SK-N-SH treated with all-trans-retinoic acid at 6 μM for 48 hours (cell line): Measurements from ENCODE around the gene KRTAP10-10.
"Not testable (repeated sequence)": the region's sequence is repeated elsewhere in the genome, so short reads cannot be mapped to it uniquely, and the experiment has no call there.

Experiments used
- CSDC2 ChIP-seq: fragments of 250-450 bp; sonication (Bioruptor Pico); IDR thresholded peaks from 2 replicates; pipeline ENCODE4 v1.5.0; 2020; ENCODE audit warnings: mild to moderate bottlenecking, moderate library complexity
- CSRNP3 ChIP-seq: fragments of 250-450 bp; sonication (Bioruptor Pico); IDR thresholded peaks from 2 replicates; pipeline ENCODE4 v1.5.1; 2021; ENCODE audit warnings: mild to moderate bottlenecking, moderate library complexity
- ISL1 ChIP-seq: fragments of 250-450 bp; sonication (Bioruptor Pico); IDR thresholded peaks from 2 replicates; pipeline ENCODE4 v2.1.2; 2022; ENCODE audit warnings: mild to moderate bottlenecking, moderate library complexity
- PATZ1 ChIP-seq: fragments of 250-450 bp; sonication (Bioruptor Pico); IDR thresholded peaks from 2 replicates; pipeline ENCODE4 v1.8.0; 2020; ENCODE audit warnings: mild to moderate bottlenecking, moderate library complexity, borderline replicate concordance
- PPARA ChIP-seq: fragments of 250-450 bp; sonication (Bioruptor Pico); IDR thresholded peaks from 2 replicates; pipeline ENCODE4 v1.5.0; 2020; ENCODE audit warnings: mild to moderate bottlenecking, borderline replicate concordance
- RARB ChIP-seq: fragments of 250-450 bp; sonication (Bioruptor Pico); IDR thresholded peaks from 2 replicates; pipeline ENCODE4 v1.8.0; 2021; ENCODE audit warnings: mild to moderate bottlenecking, moderate library complexity
- TOX ChIP-seq: fragments of 250-450 bp; sonication (Bioruptor Pico); IDR thresholded peaks from 2 replicates; pipeline ENCODE4 v1.8.0; 2021; ENCODE audit warnings: mild to moderate bottlenecking, moderate library complexity, borderline replicate concordance
- ZC3H10 ChIP-seq: fragments of 250-450 bp; sonication (Bioruptor Pico); IDR thresholded peaks from 2 replicates; pipeline ENCODE4 v1.5.1; 2021; ENCODE audit warnings: mild to moderate bottlenecking, moderate library complexity
- ZFP3 ChIP-seq: fragments of 250-450 bp; sonication (Bioruptor Pico); IDR thresholded peaks from 2 replicates; pipeline ENCODE4 v1.5.0; 2020; ENCODE audit warnings: mild to moderate bottlenecking, moderate library complexity
- ZFP30 ChIP-seq: fragments of 450-650 bp; formaldehyde crosslinking; IDR thresholded peaks from 2 replicates; pipeline ENCODE4 v1.5.0; 2022; ENCODE audit warnings: mild to moderate bottlenecking, moderate library complexity

DNA sequence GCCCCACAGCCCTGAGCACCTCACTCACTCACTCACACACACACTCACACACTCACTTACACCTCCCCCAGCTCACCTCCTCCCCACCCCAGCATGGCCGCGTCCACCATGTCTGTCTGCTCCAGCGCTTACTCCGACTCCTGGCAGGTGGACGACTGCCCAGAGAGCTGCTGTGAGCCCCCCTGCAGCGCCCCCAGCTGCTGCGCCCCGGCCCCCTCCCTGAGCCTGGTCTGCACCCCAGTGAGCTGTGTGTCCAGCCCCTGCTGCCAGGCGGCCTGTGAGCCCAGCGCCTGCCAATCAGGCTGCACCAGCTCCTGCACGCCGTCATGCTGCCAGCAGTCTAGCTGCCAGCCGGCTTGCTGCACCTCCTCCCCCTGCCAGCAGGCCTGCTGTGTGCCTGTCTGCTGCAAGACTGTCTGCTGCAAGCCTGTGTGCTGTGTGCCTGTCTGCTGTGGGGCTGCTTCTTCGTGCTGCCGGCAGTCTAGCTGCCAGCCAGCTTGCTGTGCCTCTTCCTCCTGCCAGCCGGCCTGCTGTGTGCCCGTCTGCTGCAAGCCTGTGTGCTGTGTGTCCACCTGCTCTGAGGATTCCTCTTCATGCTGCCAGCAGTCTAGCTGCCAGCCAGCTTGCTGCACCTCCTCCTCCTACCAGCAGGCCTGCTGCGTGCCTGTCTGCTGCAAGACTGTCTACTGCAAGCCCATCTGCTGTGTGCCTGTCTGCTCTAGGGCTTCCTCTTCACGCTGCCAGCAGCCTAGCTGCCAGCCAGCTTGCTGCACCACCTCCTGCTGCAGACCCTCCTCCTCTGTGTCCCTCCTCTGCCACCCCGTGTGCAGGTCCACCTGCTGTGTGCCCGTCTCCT lies 9.4 kb downstream of the KRTAP10-10 start, which contains the start of gene KRTAP10-11:
- not testable (repeated sequence) for TF ChIP-seq ZFP3 (CRISPR knock-in tag); CSRNP3 (CRISPR knock-in tag); RARB (CRISPR knock-in tag); PATZ1 (CRISPR knock-in tag); TOX (CRISPR knock-in tag); CSDC2; PPARA (CRISPR knock-in tag); ZFP30 (CRISPR knock-in tag); ISL1 (CRISPR knock-in tag); ZC3H10 (CRISPR knock-in tag)
